Type B pancreatic cell (in vitro differentiated cells): ENCODE data around the gene DERL3. TPM values are rescaled to one million over a fixed set of nuclear protein-coding genes. Genes with fewer than 3 reads are reported as not detected.

Experiments
- DNase-seq: peaks from one replicate; pipeline ENCODE4 v3.0.0; 2021; ENCODE audit warnings: mixed read lengths; ENCODE audit not compliant: unreplicated experiment; ENCODE audit errors: extremely low spot score
- H3K27ac Mint-ChIP-seq: 2 replicates; pipeline ENCODE4 v1.8.0; 2021; ENCODE audit warnings: mild to moderate bottlenecking, mixed read lengths
- H3K27me3 Mint-ChIP-seq: 2 replicates; pipeline ENCODE4 v1.8.0; 2021; ENCODE audit warnings: mixed read lengths
- H3K36me3 Mint-ChIP-seq: 2 replicates; pipeline ENCODE4 v1.8.0; 2021; ENCODE audit warnings: mixed read lengths
- H3K4me1 Mint-ChIP-seq: one replicate; pipeline ENCODE4 v1.8.0; 2021; ENCODE audit warnings: mixed read lengths; ENCODE audit not compliant: unreplicated experiment
- H3K4me3 Mint-ChIP-seq: 2 replicates; pipeline ENCODE4 v1.8.0; 2021; ENCODE audit warnings: mild to moderate bottlenecking, mixed read lengths
- H3K9me3 Mint-ChIP-seq: 2 replicates; pipeline ENCODE4 v1.8.0; 2021; ENCODE audit warnings: mixed read lengths
- total RNA-seq: library from RNA; stranded (reverse); gene quantifications from 2 replicates; pipeline ENCODE4 v1.2.1, GENCODE V29; 2021; ENCODE audit warnings: low replicate concordance
- TF ChIP-seq, protein P1 (sequence below): fragments of 200-600 bp; sonication (generic); conservative IDR thresholded peaks from 2 replicates; pipeline ENCODE4 v1.5.0; 2021; ENCODE audit warnings: antibody characterized with exemption, mild to moderate bottlenecking

DERL3 gene
- total RNA-seq, 1 donor from 2014 or later, result 9.5 TPM

DNA sequence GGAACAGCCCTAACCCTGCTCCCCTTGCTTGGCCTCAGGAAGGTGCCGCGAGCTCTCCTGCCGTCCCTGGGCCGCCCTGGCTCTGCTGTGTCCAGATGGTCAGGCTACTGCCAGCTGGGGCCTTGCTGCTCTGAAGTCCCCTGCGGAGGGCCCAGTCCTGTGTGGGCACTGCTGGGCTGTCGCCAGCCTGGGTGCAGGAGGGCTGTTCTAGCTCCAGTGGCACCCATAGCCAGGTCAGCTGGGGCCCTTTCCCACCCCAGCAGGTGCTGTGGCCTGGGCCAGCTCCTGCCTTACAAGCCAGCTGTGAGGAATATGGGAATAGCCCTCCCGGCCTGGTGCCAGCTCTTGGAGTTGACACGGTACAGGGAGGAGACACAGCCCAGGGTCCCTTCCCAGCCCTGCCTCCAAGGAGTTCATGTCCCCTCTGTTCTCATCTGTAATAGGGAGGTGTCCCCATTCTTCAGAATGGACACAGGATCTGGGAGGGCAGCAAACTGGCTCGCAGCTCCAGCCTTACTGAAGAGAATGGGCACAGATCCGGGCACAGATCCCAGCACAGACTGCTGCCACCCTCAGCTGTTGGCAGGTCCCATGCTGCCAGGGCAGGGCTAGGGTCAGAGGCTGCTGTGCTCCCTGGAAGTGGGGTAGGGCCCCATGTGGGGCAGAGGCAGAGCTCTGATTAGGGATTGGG is 3.9 kb downstream of the DERL3 start:
- no peak overlapping the region for H3K27ac Mint-ChIP-seq
- H3K9me3 Mint-ChIP-seq, result no peaks in the 10 kb centered on the region
- DNase-seq, result no peak
- TF ChIP-seq, protein P1, sequence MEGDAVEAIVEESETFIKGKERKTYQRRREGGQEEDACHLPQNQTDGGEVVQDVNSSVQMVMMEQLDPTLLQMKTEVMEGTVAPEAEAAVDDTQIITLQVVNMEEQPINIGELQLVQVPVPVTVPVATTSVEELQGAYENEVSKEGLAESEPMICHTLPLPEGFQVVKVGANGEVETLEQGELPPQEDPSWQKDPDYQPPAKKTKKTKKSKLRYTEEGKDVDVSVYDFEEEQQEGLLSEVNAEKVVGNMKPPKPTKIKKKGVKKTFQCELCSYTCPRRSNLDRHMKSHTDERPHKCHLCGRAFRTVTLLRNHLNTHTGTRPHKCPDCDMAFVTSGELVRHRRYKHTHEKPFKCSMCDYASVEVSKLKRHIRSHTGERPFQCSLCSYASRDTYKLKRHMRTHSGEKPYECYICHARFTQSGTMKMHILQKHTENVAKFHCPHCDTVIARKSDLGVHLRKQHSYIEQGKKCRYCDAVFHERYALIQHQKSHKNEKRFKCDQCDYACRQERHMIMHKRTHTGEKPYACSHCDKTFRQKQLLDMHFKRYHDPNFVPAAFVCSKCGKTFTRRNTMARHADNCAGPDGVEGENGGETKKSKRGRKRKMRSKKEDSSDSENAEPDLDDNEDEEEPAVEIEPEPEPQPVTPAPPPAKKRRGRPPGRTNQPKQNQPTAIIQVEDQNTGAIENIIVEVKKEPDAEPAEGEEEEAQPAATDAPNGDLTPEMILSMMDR, result no peak
- peaks cover 8% of the 10 kb centered on the region for H3K27me3 Mint-ChIP-seq
- peaks cover 22% of the 10 kb centered on the region for H3K4me1 Mint-ChIP-seq
- no peak overlapping the region for H3K4me3 Mint-ChIP-seq
- peaks cover 18% of the 10 kb centered on the region for H3K36me3 Mint-ChIP-seq

DNA sequence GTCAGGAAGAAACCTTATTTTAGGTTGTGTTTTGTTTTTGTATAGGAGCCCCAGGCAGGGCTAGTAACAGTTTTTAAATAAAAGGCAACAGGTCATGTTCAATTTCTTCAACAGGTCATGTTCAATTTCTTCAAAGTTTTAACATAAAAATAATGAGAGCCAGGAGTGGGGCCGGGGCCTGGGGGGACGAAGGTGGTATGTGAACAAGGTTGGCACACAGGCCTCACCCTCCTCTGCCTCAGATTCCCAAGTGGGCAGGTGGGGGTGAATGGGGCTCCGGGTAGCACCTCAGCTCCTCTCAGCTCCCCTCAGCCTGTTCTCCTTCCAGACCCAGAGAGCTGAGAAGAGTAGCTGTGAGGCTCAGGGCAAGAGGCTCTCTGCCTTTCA is 4.4 kb downstream of the DERL3 start:
- H3K9me3 Mint-ChIP-seq, result no peaks in the 10 kb centered on the region
- peaks cover 5% of the 10 kb centered on the region for H3K27me3 Mint-ChIP-seq
- TF ChIP-seq, protein P1, result no peak
- no peak overlapping the region for H3K27ac Mint-ChIP-seq
- peaks cover 22% of the 10 kb centered on the region for H3K4me1 Mint-ChIP-seq
- H3K4me3 Mint-ChIP-seq, result no peak overlapping the region
- no peak for DNase-seq
- H3K36me3 Mint-ChIP-seq, result peaks cover 23% of the 10 kb centered on the region

DNA sequence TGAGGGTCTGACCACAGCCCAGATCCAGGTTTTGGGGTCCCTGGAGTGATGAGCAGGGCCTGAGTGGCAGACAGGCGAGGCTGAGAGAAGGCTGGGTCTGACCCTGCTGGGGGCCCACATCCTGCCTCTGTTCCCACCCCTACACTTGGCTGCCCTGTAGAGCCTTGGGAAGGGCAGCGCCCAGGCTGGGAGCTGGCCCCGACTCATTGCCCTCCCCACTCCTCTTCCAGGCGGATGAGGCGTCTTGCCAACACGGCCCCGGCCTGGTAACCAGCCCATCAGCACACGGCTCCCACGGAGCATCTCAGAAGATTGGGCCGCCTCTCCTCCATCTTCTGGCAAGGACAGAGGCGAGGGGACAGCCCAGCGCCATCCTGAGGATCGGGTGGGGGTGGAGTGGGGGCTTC is 4.9 kb downstream of the DERL3 start:
- DNase-seq, result no peak
- H3K27ac Mint-ChIP-seq, result no peak overlapping the region
- H3K9me3 Mint-ChIP-seq, result no peaks in the 10 kb centered on the region
- peaks cover 1% of the 10 kb centered on the region for H3K27me3 Mint-ChIP-seq
- H3K4me1 Mint-ChIP-seq, result peaks cover 20% of the 10 kb centered on the region
- peaks cover 28% of the 10 kb centered on the region for H3K36me3 Mint-ChIP-seq
- no peak overlapping the region for H3K4me3 Mint-ChIP-seq
- TF ChIP-seq, protein P1, result no peak

DNA sequence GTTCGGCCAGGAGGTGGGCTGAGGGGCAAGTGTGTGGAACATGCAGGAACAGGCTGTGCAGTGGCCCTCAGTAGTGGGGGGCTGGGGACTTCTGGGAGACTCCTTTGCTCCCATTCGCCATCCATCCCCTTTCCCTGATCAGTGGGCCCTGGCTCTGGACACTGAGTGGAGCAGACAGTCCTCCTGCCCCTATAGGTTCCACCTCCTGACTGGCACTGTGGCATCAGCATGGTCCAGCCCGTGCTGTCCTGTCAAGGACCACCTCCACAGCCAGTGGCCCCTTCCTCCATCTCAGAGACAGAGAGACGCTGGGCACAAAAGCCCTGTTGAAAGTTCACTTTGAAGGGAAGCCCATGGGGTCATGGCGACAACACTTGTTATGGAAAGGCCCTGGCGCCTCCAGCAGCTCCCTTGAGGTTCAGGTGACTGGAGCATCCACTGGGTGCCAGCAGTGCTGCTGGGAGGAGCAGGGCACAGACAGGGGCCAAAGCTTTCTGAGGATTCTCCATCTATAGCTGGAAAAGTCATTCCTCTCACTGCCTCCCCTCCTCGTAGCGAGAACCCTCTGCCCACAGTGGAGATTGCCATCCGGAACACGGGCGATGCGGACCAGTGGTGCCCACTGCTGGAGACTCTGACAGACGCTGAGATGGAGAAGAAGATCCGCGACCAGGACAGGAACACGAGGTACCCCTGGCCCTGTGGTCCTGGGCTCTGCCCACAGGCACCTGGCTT is 5.6 kb downstream of the DERL3 start:
- Mint-ChIP-seq H3K36me3 (peaks cover 32% of the 10 kb centered on the region), H3K4me3 (no peak overlapping the region), H3K27me3 (no peaks in the 10 kb centered on the region), H3K27ac (no peak overlapping the region), H3K4me1 (peaks cover 22% of the 10 kb centered on the region), H3K9me3 (no peaks in the 10 kb centered on the region)
- no peak for DNase-seq
- TF ChIP-seq, protein P1, result no peak

DNA sequence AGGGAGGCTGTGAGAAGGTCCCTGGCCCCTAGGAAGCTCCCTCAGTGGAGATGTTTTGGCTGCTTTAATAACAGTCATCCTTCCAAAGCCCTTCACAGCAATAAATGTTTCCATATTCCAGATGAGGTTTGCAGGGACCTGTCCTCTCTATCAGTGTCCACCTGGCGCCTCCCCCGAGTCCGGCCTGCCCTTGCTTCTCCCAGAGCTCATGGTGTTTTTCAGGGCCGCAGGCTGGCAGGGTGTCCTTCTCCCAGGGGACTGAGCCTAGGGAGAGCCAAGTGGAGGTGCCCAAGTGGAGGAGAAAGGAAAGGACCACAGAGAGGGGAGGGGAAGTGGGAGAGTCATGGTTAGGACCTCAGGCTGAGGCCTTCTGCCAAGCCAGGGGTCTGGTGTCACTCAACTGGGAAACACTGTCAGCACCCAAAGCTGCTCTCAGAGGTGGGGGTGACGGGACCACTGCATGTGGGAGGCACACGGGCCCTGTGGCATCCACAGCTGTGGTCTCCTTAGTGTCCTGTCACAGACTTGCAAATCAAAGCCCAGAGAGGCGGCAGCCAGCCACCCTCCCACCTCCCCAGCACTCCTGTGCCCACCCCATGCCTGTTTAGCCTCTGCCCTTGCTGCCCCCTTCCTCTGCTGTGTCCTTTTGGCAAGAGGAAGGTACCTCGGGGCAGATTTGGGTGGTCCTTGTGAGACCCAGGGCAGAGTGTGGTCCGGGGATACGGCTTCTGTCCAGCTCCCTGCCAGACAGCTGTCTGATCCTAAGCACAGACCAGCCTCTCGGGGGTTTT is 6.4 kb downstream of the DERL3 start:
- Mint-ChIP-seq H3K36me3 (peaks cover 28% of the 10 kb centered on the region), H3K9me3 (no peaks in the 10 kb centered on the region), H3K27ac (no peak overlapping the region), H3K27me3 (no peaks in the 10 kb centered on the region), H3K4me3 (no peak overlapping the region), H3K4me1 (peaks cover 16% of the 10 kb centered on the region)
- TF ChIP-seq, protein P1, result no peak
- DNase-seq, result no peak
